HepG2 (cell line): ENCODE measurements around the gene CDH2. TPM values are rescaled to one million over a fixed set of nuclear protein-coding genes. Genes with fewer than 3 reads are reported as not detected.

Experiments used
- ATAC-seq: fragments of 200-7000 bp; cut with Tn5 transposase; 3 replicates; pipeline ENCODE4 v1.9.1; 2020; ENCODE audit warnings: mild to moderate bottlenecking, moderate library complexity
- BruUV-seq: library from RNA; stranded (reverse); fragments of 400-500 nt; replicated peaks from 2 replicates; lab custom pipeline; 2021; lab: Mats Ljungman, UMichigan
- CTCF ChIA-PET: fragments of 300-600 bp; formaldehyde crosslinking; extraction: SDS; loops from one replicate; lab custom pipeline; 2021; ENCODE audit warnings: low total read pairs, inconsistent platforms, low intra/inter-chr PET ratio; lab: Yijun Ruan, JAX
- POLR2A ChIA-PET: fragments of 350-600 bp; sonication (Branson Sonifier 250); formaldehyde crosslinking; loops from one replicate; lab custom pipeline; 2020; ENCODE audit warnings: antibody characterized with exemption, inconsistent platforms; lab: Yijun Ruan, JAX
- DNase-seq: peaks from one replicate; pipeline ENCODE4 v3.0.0-alpha.2; 2015; ENCODE audit warnings: low spot score
- FAIRE-seq: peaks from 3 replicates; lab custom pipeline; 2011; peaks lifted over from hg19 to GRCh38; lab: Jason Lieb, UNC
- H2AFZ ChIP-seq: one replicate; pipeline ENCODE4 v1.6.1; 2011; ENCODE audit warnings: low read length, inconsistent platforms
- H3K27ac ChIP-seq: fragments of 300-600 bp; 3 replicates; pipeline ENCODE4 v1.8.0; 2011; ENCODE audit warnings: mixed run types, mild to moderate bottlenecking, mixed read lengths, low read length, inconsistent platforms; ENCODE audit not compliant: insufficient read depth; ENCODE audit errors: extremely low read length
- H3K27me3 ChIP-seq, 2 experiments: fragments of 200-600 bp in 1 of 2; 2 replicates in 1 of 2; 3 replicates in 1 of 2; pipeline versions ENCODE4 v1.6.0 to v1.8.0; 2011; ENCODE audit warnings: low read length in 2 of 2, mild to moderate bottlenecking in 2 of 2, moderate library complexity in 2 of 2, inconsistent platforms in 1 of 2; ENCODE audit not compliant: insufficient read depth in 2 of 2, control insufficient read depth in 1 of 2
- H3K36me3 ChIP-seq, 2 experiments: fragments of 200-600 bp in 1 of 2; replicated peaks in 1 of 2; 2 replicates in 1 of 2; 3 replicates in 1 of 2; pipeline versions ENCODE4 v1.5.1 to v1.8.0; 2011; ENCODE audit warnings: low read length in 2 of 2, inconsistent platforms in 1 of 2; ENCODE audit not compliant: insufficient read depth in 2 of 2, control insufficient read depth in 1 of 2
- H3K4me1 ChIP-seq: 2 replicates; pipeline ENCODE4 v1.5.1; 2012; ENCODE audit warnings: low read length, inconsistent platforms; ENCODE audit not compliant: insufficient read depth
- H3K4me2 ChIP-seq: 2 replicates; pipeline ENCODE4 v1.6.0; 2011; ENCODE audit warnings: low read depth, low read length, inconsistent platforms
- H3K4me3 ChIP-seq, 3 experiments: fragments of 200-600 bp in 1 of 3; sonication (generic), shearing (Covaris generic) in 1 of 3; replicated peaks in 1 of 3; 2 replicates each; pipeline ENCODE4 v1.5.1; 2011 to 2016; ENCODE audit warnings: low read length in 3 of 3, inconsistent platforms in 2 of 3, low read depth in 2 of 3, mild to moderate bottlenecking in 2 of 3, control low read depth in 1 of 3, mixed read lengths in 1 of 3; ENCODE audit not compliant: insufficient read depth in 1 of 3
- H3K79me2 ChIP-seq: one replicate; pipeline ENCODE4 v1.6.1; 2011; ENCODE audit warnings: low read length, inconsistent platforms; ENCODE audit not compliant: insufficient read depth
- H3K9ac ChIP-seq: 2 replicates; pipeline ENCODE4 v1.6.0; 2011; ENCODE audit warnings: mild to moderate bottlenecking, low read depth, low read length, inconsistent platforms; ENCODE audit not compliant: insufficient read depth
- H3K9me3 ChIP-seq: 2 replicates; pipeline ENCODE4 v1.5.1; 2012; ENCODE audit warnings: mild to moderate bottlenecking, low read length
- H4K20me1 ChIP-seq: 2 replicates; pipeline ENCODE4 v1.6.0; 2011; ENCODE audit warnings: inconsistent platforms, mild to moderate bottlenecking, low read length, moderate library complexity; ENCODE audit not compliant: insufficient read depth
- ATF1 ChIP-seq: IDR thresholded peaks from 2 replicates; pipeline ENCODE4 v1.6.1; 2016; ENCODE audit warnings: mild to moderate bottlenecking, control low read depth
- ETV6 ChIP-seq: sonication (generic); formaldehyde crosslinking; conservative IDR thresholded peaks from 2 replicates; pipeline ENCODE4 v1.4.0; 2020; ENCODE audit warnings: missing genetic modification reagents
- FOSL2 ChIP-seq: sonication (generic); formaldehyde crosslinking; IDR thresholded peaks from 2 replicates; pipeline ENCODE4 v1.4.0; 2020; ENCODE audit warnings: missing genetic modification reagents
- IKZF1 ChIP-seq: fragments of 450-650 bp; IDR thresholded peaks from 2 replicates; pipeline ENCODE4 v1.7.1; 2016
- NFE2 ChIP-seq: sonication (generic); formaldehyde crosslinking; IDR thresholded peaks from 2 replicates; pipeline ENCODE4 v1.4.0; 2020; ENCODE audit warnings: missing genetic modification reagents
- PRPF4 ChIP-seq: fragments of 200-400 bp; formaldehyde crosslinking; IDR thresholded peaks from 2 replicates; pipeline ENCODE4 v1.6.1; 2016; ENCODE audit warnings: low read length, low read depth; ENCODE audit not compliant: poor library complexity, severe bottlenecking
- RFX1 ChIP-seq: fragments of 450-650 bp; IDR thresholded peaks from 2 replicates; pipeline ENCODE4 v1.6.1; 2017
- SNAPC4 ChIP-seq: sonication (generic); formaldehyde crosslinking; IDR thresholded peaks from 2 replicates; pipeline ENCODE4 v1.4.0; 2020; ENCODE audit warnings: mild to moderate bottlenecking, missing genetic modification reagents
- THYN1 ChIP-seq: sonication (generic); formaldehyde crosslinking; IDR thresholded peaks from 2 replicates; pipeline ENCODE4 v1.8.1; 2023; ENCODE audit warnings: low read depth, mild to moderate bottlenecking, moderate library complexity, missing genetic modification reagents, borderline replicate concordance
- YY1 ChIP-seq: IDR thresholded peaks from 2 replicates; pipeline ENCODE4 v1.6.1; 2011; ENCODE audit warnings: low read length, low read depth, moderate library complexity, mild to moderate bottlenecking; ENCODE audit not compliant: insufficient read depth, insufficient replicate concordance
- ZNF136 ChIP-seq: sonication (generic); formaldehyde crosslinking; IDR thresholded peaks from 2 replicates; pipeline ENCODE4 v1.8.1; 2022; ENCODE audit warnings: low read depth, mild to moderate bottlenecking, moderate library complexity, missing genetic modification reagents
- ZNF253 ChIP-seq: sonication (generic); formaldehyde crosslinking; IDR thresholded peaks from 2 replicates; pipeline ENCODE4 v1.8.0; 2022; ENCODE audit warnings: mild to moderate bottlenecking, missing genetic modification reagents, borderline replicate concordance
- ZNF446 ChIP-seq: sonication (generic); formaldehyde crosslinking; IDR thresholded peaks from 2 replicates; pipeline ENCODE4 v1.5.0; 2020; ENCODE audit warnings: mild to moderate bottlenecking, missing genetic modification reagents
- ZNF670 ChIP-seq: sonication (generic); formaldehyde crosslinking; IDR thresholded peaks from 2 replicates; pipeline ENCODE4 v1.8.0; 2022; ENCODE audit warnings: mild to moderate bottlenecking, missing genetic modification reagents, borderline replicate concordance
- ZNF800 ChIP-seq: sonication (generic); formaldehyde crosslinking; IDR thresholded peaks from 2 replicates; pipeline ENCODE4 v1.4.0; 2020; ENCODE audit warnings: missing genetic modification reagents
- ZNF816 ChIP-seq: sonication (generic); formaldehyde crosslinking; IDR thresholded peaks from 2 replicates; pipeline ENCODE4 v1.8.0; 2022; ENCODE audit warnings: missing genetic modification reagents, mild to moderate bottlenecking, borderline replicate concordance
- ZNF841 ChIP-seq: sonication (generic); formaldehyde crosslinking; IDR thresholded peaks from 2 replicates; pipeline ENCODE4 v1.8.1; 2023; ENCODE audit warnings: missing genetic modification reagents, borderline replicate concordance
- ZSCAN25 ChIP-seq: sonication (generic); formaldehyde crosslinking; IDR thresholded peaks from 2 replicates; pipeline ENCODE4 v1.8.0; 2022; ENCODE audit warnings: mild to moderate bottlenecking, missing genetic modification reagents
- WGBS: methylation state at CpG from one replicate; pipeline ENCODE4 v1.1.6; 2017; ENCODE audit warnings: low lambda C conversion rate; 5-methylcytosine and 5-hydroxymethylcytosine counted together
- in situ Hi-C: cut with HindIII; loops from 2 replicates; pipeline ENCODE4 v1.10.0; 2017; ENCODE audit warnings: low pct_unique_long_range_greater_than_20kb; ENCODE audit not compliant: extremely low pct_ligation_motif_present
- intact Hi-C: fragments of 100-400 bp; cut with micrococcal nuclease; formaldehyde crosslinking; loops from one replicate; pipeline ENCODE4 v1.10.0; 2022; ENCODE audit not compliant: unreplicated experiment
- polyA plus RNA-seq, 8 experiments: library from polyadenylated mRNA; depleted of rRNA in 3 of 8; stranded (reverse) in 7 of 8; unstranded in 1 of 8; fragments of >200 nt; fragmentation: Illumina TruSeq in 4 of 8; extraction: Trizol in 4 of 8; gene quantifications; 2 replicates each; pipeline versions ENCODE4 v1.2.1 to v1.2.3, GENCODE V29; 2011 to 2016; ENCODE audit warnings: low read depth in 4 of 8, missing spikeins in 1 of 8, mixed read lengths in 1 of 8; ENCODE audit not compliant: insufficient read depth in 1 of 8
- total RNA-seq, 5 experiments: library from RNA; depleted of rRNA; stranded (reverse); fragments of >200 nt; fragmentation: Illumina TruSeq; extraction: Trizol; gene quantifications; 2 replicates each; pipeline ENCODE4 v1.2.3, GENCODE V29; 2016; ENCODE audit warnings: low read depth in 1 of 5
- TF ChIP-seq, protein P1 (sequence below): sonication (generic); formaldehyde crosslinking; IDR thresholded peaks from 2 replicates; pipeline ENCODE4 v1.8.1; 2023; ENCODE audit warnings: mild to moderate bottlenecking, moderate library complexity, missing genetic modification reagents

Gene CDH2
- total and polyA plus RNA-seq, 2 of the 13 experiments (the other 11 are each of a cell fraction or from before 2014, with no cell fraction given): 18.6 to 36.1 TPM

DNA sequence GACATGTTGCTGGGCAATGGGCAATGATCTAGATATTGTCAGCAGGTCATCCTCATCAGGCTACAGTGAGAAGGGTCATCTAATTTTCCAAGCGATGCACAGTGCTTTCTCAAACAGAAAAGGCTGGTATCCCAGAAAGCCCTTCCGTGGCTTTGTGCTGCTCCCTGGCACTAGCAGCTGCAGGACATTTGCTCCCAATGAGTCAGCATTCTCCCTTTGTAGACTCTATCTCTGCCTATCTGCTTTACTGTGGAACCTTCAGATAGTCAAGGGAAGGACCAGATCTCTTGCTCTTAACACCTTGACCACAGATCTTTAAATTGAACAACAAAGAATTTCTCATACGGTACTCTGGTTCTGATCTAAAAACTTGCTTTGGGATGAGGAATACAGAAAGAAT lies 101.4 kb downstream of the CDH2 start:
- CTCF ChIA-PET: no interaction called here
- in situ Hi-C loops (no loop called here), intact Hi-C loops (no loop called here)
- 68% methylated on average over 3 of the region's 3 CpGs for WGBS
- Histone ChIP-seq H3K4me2 (0 out of 2 replicates have a peak overlapping the region, but pooled peaks have one; percentile 4), H3K27ac (no peak overlapping the region), H3K79me2 (peaks cover 4% of the 10 kb centered on the region), H4K20me1 (no peaks in the 10 kb centered on the region), H3K27me3 (no peaks in the 10 kb centered on the region), H3K4me3 (no peak overlapping the region), H3K4me1 (peaks cover 47% of the 10 kb centered on the region), H3K9me3 (no peaks in the 10 kb centered on the region), H2AFZ (no peak overlapping the region), H3K9ac (no peak overlapping the region), H3K36me3 (no peaks in the 10 kb centered on the region; a peak in 1 of 5 replicates)
- peak; percentile 31 for DNase-seq
- peak; percentile 62 for ATAC-seq
- no TSS peak for BruUV-seq
- POLR2A ChIA-PET: no interaction called here
- no peak for FAIRE-seq
- no peak for TF ChIP-seq ZSCAN25
- no peak for TF ChIP-seq ZNF816
- TF ChIP-seq FOSL2 (CRISPR knock-in tag): peak; percentile 43
- no peak for TF ChIP-seq IKZF1
- no peak for TF ChIP-seq ETV6
- no peak for TF ChIP-seq ZNF446
- no peak for TF ChIP-seq PRPF4
- TF ChIP-seq NFE2 (CRISPR knock-in tag): peak; percentile 85; the same call in 1 of the 2 replicates
- TF ChIP-seq RFX1: no peak
- no peak for TF ChIP-seq ZNF253 (CRISPR knock-in tag)
- TF ChIP-seq ZNF670 (CRISPR knock-in tag): no peak
- TF ChIP-seq YY1: no peak
- TF ChIP-seq, protein P1, sequence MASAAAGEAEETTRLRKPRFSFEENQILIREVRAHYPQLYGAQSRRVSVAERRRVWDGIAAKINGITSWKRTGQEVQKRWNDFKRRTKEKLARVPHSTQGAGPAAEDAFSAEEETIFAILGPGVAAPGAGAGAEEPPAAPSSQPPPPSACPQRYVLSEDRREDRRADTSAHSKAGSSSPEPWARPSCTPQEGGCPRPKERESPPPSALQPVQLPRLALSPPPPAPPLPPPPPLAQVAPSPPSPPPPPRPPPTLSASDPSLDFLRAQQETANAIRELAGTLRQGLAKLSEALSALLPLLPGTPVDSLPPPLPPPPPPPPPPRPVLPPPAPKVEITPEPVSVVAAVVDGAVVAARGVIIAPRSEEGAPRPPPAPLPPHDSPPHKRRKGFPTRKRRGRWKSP (CRISPR knock-in tag): no peak
- no peak for TF ChIP-seq SNAPC4
- TF ChIP-seq ZNF800: no peak
- TF ChIP-seq ZNF841 (CRISPR knock-in tag): no peak
- TF ChIP-seq THYN1 (CRISPR knock-in tag): no peak
- TF ChIP-seq ZNF136 (CRISPR knock-in tag): no peak
- no peak for TF ChIP-seq ATF1
